GM04504 (cell line): ENCODE data around the gene SNTN.

Experiments used
- DNase-seq: peaks from one replicate; pipeline ENCODE4 v3.0.0-alpha.2; 2012; ENCODE audit warnings: low read depth

SNTN gene

DNA sequence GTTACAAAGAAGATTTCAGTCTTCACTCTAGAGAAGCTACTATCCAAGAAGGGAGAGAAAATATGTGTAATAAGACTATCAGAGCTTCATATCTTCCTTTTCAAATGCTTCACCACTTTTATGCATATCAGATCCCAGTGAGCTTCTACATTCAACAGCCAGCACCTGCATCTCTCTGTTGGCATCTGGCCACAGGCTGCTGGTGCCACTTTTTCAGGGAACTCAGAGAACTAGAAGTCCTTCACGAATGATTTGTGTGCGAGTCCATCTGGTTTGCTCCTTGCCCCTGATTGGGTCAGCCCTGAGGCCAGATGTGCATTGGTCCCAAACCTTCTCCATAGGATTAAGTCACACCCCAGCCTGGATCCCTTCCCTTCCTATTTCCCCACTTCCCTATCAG is 22.1 kb downstream of the SNTN start:
- no peak for DNase-seq

DNA sequence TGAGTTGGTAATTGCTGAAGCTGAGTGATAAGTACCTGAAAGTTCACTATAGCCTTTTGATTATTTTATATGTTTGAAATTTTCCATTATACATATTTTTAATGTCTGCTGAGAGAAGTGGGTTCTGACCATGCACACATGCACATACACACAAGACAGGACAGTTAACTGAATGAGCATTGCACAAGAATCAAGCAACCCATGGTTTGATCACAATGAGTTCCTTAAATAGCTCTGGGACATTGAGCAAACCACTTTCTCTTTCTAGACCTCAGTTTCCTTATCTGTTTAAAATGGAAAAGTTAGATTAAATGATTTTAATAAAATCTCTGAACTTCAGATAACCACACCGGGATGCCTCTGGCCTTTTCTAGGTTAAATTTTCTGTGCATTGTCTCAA is 26.7 kb downstream of the SNTN start:
- no peak for DNase-seq

DNA sequence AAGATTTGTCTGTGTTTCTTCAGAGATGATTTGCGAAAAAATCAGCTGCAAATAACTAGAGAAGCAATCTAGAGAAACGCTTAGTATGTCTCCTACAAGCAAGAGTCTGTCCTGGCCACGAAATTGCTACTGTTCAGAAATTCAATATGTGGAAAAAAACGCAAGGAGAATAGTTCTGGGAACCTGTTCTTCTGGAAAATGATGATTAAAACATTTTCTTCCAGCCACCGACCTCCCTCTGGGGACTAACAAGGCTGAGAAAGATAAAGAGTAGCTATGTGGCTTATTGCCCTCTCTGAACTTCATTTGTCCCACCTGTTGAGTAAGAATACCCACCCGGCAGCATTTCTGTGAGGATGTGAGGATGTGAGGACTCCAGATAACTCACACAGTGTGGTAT is 31.6 kb downstream of the SNTN start:
- no peak for DNase-seq

DNA sequence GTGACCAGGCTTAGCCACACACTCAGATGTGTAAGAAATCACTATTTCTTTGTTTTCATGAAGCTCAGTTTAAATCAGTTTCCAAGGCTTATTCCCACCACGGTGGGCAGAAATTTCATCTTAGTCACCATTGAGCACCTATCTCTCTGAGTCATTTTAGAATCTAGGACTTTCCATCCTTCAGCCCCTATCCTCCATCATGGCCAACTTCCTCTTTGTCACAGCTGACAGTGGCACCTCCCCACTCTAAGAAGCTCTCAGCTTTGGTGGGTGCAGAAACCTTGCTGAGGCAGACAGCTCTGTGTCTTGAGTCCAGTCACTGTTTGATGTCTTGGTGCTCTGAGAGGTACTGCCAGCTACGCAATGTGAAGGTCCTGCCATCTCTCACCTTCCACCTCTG is 32.9 kb downstream of the SNTN start:
- no peak for DNase-seq

DNA sequence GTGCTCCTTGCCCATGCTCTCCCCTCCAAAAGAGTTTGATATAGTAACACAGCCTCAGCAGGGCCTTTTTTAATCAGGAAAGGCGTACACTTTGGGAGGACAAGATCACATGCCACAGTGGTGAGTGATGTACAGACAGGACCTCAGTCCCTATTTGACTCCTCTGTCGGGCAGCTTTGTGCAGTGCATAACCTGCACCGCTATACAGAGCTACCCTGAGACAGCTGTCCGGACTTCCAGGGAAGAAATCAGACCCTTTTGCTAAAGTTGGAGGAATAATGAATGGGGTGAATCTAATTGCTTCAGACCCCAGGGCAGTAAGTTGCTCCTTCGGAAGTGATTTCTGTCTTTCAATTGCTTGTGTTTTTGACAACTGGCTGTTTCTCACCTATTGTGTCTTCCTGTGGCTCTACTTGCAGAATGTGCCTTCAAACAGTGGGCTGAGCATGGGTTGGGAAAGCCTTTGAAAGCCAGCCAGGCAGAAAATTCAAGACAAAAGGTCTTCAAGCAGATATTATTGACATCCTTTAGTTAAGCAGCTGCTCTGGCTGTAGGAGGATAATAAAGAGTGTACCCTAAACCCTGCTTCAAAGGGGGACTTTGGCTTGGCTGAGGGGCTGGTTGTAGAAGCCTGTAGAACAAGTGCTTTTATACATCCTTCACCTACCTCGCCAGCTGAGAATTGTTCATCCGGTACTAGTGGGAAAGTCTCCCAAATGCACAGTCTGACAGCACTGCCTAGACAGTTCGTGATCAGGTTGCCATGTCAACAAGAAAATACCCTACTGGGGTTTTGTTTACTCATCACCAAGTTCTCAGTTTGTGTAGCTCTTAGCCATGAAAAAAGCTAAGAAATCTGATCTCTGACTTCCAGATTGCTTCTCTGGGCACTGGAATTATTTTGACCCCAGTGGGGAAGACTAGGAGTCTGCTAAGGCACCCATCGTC is 35.1 kb downstream of the SNTN start:
- peak; percentile 22 for DNase-seq

DNA sequence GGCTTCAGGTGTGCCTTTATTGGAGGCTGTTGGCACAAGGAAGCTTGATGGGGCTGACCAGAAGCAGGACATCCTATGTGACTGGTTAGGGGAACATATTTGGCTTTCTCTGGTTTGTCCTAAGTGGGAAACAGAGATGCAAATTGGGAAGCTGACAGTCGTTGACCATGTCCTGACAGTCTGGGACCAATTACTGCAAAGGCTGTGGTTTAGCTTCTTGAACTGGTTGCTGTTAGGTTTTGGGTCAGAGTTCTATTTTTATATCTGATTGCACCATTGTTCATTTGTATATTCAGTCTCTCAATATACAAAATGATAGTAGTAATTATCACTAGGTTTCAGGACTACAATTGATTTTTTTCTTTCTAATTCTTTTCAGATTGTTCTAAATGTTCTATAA is 36.8 kb downstream of the SNTN start:
- DNase-seq, result no peak

DNA sequence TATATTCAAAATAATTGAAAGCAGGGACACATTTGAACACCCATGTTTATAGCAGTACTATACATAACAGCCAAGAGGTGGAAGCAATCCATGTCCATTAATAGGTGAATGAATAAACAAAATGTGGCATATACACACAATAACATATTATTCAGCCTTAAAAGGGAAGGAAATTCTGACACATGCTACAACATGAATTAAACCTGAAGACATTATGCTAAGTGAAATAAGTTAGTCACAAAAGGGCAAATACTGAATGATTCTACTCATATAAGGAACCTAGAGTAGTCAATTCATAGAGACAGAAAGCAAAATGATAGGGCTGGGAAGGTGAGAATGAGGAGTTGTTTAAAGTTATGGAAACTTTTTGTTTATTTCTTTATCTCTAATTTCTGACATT is 40.9 kb downstream of the SNTN start:
- no peak for DNase-seq

DNA sequence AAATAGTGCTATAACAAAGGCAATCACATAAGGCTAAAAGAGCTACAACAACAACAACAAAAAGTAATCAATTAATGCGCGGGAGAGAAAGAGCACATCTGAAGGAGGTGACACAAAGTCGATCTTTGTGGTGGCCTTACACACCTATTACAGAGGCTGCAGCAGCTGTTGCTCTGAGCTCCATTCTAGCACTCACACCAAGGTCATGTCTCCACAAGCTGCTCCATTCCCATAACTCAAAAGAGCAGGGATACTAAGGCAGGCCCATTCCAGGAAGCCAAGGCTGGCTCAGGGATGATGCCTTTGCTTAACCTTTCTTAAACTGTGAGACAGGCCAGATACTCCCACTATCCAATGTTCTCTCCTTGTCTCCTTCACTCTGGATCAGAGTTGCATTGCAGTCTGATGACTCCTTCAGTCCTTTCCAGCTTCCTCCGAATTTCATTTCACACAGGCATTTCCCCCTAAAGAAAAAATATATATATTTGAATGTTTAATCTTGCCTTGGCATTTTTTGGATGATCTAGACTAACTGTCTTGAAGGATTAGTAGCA is 52.7 kb downstream of the SNTN start:
- DNase-seq, result no peak

DNA sequence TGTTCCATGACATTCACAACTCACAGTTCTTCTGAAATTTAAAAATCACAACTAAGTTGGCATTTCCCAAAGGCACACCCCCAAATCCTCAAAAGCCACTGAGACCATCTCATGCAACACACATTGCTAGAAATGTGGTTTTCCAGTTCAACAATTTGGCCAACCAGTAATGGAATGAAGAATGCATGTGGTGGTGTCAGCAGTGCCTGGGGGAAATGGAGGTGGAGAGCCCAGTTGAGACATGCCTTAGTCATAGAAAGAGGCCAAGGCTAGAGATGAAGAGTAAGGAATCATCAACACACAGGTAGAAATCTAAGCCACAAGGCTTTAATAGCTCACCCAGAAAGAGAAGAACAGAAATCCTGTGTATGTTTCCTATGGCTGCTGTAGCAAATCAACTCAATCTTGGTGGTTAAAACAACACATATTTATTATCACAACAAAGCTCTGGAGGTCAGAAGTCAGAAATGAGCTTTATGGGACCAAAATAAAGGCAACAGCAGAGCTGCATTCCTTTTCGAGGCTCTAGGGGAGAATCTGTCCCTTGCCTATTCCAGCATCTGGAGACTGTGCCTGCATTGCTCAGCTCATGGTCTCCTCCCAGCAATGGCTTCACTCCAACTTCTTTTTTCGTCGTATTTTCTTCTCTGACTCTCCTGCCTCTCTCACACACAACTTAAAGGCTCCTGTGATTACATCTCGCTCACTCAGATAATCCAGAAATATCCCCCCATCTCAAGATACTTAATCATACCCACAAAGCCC is 54.0 kb downstream of the SNTN start:
- no peak for DNase-seq

DNA sequence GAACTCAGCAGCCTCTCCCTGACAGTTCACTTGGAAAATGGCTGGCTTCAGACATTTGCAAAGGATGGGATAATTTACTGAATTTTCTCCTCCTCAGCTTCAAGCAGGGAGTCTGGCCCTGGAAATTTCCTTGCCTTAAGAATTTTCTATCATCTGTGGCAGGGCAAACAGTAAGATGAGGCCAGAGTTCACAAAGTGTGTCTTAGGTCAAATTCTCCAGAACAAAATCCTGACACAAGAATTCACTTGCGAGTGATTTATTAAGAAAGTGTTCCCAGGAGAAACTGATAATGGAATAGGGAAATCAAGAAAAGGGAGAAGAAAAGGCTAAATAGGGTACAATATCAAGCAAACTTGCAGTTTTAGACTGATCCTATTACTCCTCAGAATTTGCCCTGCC is 55.3 kb downstream of the SNTN start:
- DNase-seq, result no peak

DNA sequence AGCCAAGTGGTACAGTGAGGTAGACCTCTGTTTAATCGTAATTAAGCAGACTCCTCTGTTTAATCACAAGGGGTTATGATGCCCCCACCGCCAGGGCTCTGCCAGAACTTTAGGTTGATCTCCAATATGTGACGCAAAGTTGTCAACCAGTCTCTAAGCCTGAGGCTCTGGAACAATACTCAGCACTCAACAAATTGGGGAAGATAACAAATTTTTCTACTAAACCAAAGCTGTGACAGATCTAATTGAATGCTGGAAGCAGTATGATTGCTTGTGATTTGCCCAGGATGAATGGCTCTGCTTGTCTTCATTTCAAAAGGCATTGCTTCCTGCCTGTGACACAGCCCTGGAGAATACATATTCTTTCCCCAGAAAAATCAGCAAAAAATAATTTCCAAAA is 57.1 kb downstream of the SNTN start:
- no peak for DNase-seq
